Measurements from ENCODE around the gene IGSF23. TPM values are rescaled to one million over a fixed set of nuclear protein-coding genes. Genes with fewer than 3 reads are reported as not detected.

The IGSF23 gene
- total RNA-seq, 2 experiments from 2014 or later = not detected

DNA sequence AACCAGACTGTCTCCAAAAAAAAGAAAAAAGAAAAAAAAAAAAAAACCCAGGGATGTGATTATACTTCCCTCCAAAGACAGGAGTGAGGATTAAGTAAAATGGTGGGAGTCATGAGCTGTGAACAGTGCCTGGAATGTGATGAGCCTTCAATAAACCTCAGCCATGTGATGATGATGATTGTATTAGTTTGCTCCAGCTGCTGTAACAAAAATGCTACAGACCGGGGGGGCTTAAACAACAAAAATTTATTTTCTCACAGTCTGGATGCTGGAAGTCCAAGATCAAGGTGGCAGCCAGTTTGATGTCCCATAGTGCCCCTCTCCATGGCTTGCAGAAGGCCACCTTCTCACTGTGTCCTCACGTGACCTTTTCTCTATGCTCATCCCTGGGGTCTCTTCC is 21.4 kb downstream of the IGSF23 start:
- Mint-ChIP-seq H3K4me3 (no peak overlapping the region), H3K27me3 (ENCODE audit: low read depth) (peaks cover 7% of the 10 kb centered on the region), H3K36me3 (ENCODE audit: low read depth) (no peaks in the 10 kb centered on the region), H3K27ac (no peak overlapping the region), H3K9me3 (ENCODE audit: insufficient read depth) (no peaks in the 10 kb centered on the region), H3K4me1 (ENCODE audit: low read depth) (no peaks in the 10 kb centered on the region)
- ChIA-PET CTCF (interaction anchor here (1.1 kb wide), 1 partner anchor 19 kb away, joined by 3 read pairs; no protein-coding TSS in a partner anchor), POLR2A (no interaction called here)
- DNase-seq (no peak), ATAC-seq (no peak)

GRCh38 chr19:44635581-44636438 is 22.4 kb downstream of the IGSF23 start:
- H3K4me1 Mint-ChIP-seq (ENCODE audit: low read depth) = no peaks in the 10 kb centered on the region
- CTCF ChIA-PET = no interaction called here
- peaks cover 7% of the 10 kb centered on the region for H3K27me3 Mint-ChIP-seq (ENCODE audit: low read depth)
- DNase-seq = no peak
- H3K27ac Mint-ChIP-seq = no peak overlapping the region
- no peak overlapping the region for H3K4me3 Mint-ChIP-seq
- ATAC-seq = no peak
- H3K36me3 Mint-ChIP-seq (ENCODE audit: low read depth) = no peaks in the 10 kb centered on the region
- POLR2A ChIA-PET = no interaction called here
- H3K9me3 Mint-ChIP-seq (ENCODE audit: insufficient read depth) = no peaks in the 10 kb centered on the region

GRCh38 chr19:44636439-44637389 is 23.4 kb downstream of the IGSF23 start:
- Mint-ChIP-seq H3K27me3 (ENCODE audit: low read depth) (peaks cover 12% of the 10 kb centered on the region), H3K36me3 (ENCODE audit: low read depth) (no peaks in the 10 kb centered on the region), H3K9me3 (ENCODE audit: insufficient read depth) (no peaks in the 10 kb centered on the region), H3K4me1 (ENCODE audit: low read depth) (no peaks in the 10 kb centered on the region), H3K4me3 (no peak overlapping the region), H3K27ac (no peak overlapping the region)
- POLR2A ChIA-PET = no interaction called here
- ATAC-seq (no peak), DNase-seq (no peak)
- CTCF ChIA-PET = no interaction called here

DNA sequence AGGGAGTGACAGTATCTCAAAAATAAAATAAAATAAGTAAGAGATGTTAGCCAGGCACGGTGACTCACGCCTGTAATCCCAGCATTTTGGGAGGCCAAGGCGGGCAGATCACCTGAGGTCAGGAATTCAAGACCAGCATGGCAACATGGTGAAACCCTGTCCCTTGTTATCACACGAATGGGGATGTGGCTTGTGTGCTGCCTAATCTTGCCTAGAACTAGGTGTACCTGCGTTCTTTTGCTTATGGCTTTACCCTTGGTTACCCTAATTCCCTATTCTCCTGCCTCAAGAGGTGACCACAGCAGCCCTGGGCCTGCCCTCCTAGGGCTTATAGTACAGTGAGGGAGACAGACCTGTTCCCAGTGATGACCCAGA is 24.0 kb downstream of the IGSF23 start:
- CTCF ChIA-PET = no interaction called here
- no peaks in the 10 kb centered on the region for H3K36me3 Mint-ChIP-seq (ENCODE audit: low read depth)
- DNase-seq = no peak
- H3K4me3 Mint-ChIP-seq = no peak overlapping the region
- H3K27ac Mint-ChIP-seq = no peak overlapping the region
- ATAC-seq = no peak
- H3K27me3 Mint-ChIP-seq (ENCODE audit: low read depth) = peaks cover 15% of the 10 kb centered on the region
- POLR2A ChIA-PET = no interaction called here
- H3K9me3 Mint-ChIP-seq (ENCODE audit: insufficient read depth) = no peaks in the 10 kb centered on the region
- no peaks in the 10 kb centered on the region for H3K4me1 Mint-ChIP-seq (ENCODE audit: low read depth)

DNA sequence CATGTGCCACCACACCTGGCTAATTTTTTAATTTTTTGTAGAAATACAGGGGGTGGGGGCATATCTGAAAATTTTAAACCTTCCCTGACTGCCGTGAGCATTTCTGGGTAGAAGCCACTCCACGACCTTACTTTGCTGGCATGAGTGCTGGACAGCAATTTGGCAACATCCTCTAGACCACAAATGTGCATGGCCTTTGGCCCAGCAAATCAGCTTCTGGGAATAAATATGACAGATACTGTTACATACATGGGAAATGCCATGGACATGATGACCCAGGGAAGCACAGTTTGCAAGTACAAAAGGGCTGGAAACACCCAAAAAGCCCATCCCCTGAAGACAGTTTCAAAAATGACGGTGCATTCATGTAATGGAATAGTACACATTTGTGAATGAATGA is 27.2 kb downstream of the IGSF23 start:
- ChIA-PET CTCF (interaction anchor here (1.0 kb wide), 1 partner anchor 70 kb away, joined by 7 read pairs; no protein-coding TSS in a partner anchor), POLR2A (no interaction called here)
- Mint-ChIP-seq H3K36me3 (ENCODE audit: low read depth) (no peaks in the 10 kb centered on the region), H3K4me1 (ENCODE audit: low read depth) (peaks cover 1% of the 10 kb centered on the region), H3K27ac (no peak overlapping the region), H3K4me3 (no peak overlapping the region), H3K27me3 (ENCODE audit: low read depth) (peaks cover 14% of the 10 kb centered on the region), H3K9me3 (ENCODE audit: insufficient read depth) (no peaks in the 10 kb centered on the region)
- ATAC-seq (no peak), DNase-seq (no peak)

- H3K9me3 Mint-ChIP-seq (ENCODE audit: insufficient read depth) = no peaks in the 10 kb centered on the region
- no peak for DNase-seq
- CTCF ChIA-PET = interaction anchor here (1.5 kb wide), 1 partner anchor 71 kb away, joined by 7 read pairs; no protein-coding TSS in a partner anchor
Measured at GRCh38 chr19:44641501-44642265, 28.3 kb downstream of the IGSF23 start.

GRCh38 chr19:44642377-44642776 is 29.0 kb downstream of the IGSF23 start:
- DNase-seq (no peak), ATAC-seq (no peak)
- H3K36me3 Mint-ChIP-seq (ENCODE audit: low read depth) = no peaks in the 10 kb centered on the region
- H3K9me3 Mint-ChIP-seq (ENCODE audit: insufficient read depth) = no peaks in the 10 kb centered on the region
- H3K4me1 Mint-ChIP-seq (ENCODE audit: low read depth) = peaks cover 1% of the 10 kb centered on the region
- no peak overlapping the region for H3K27ac Mint-ChIP-seq
- CTCF ChIA-PET = interaction anchor here (1.5 kb wide), 1 partner anchor 71 kb away, joined by 7 read pairs; no protein-coding TSS in a partner anchor
- POLR2A ChIA-PET = no interaction called here
- no peak overlapping the region for H3K4me3 Mint-ChIP-seq
- H3K27me3 Mint-ChIP-seq (ENCODE audit: low read depth) = peaks cover 10% of the 10 kb centered on the region

More at GRCh38 chr19:44641501-44642265, 28.3 kb downstream of the IGSF23 start:
- H3K27ac Mint-ChIP-seq = no peak overlapping the region
- no peak overlapping the region for H3K4me3 Mint-ChIP-seq
- POLR2A ChIA-PET = no interaction called here
- H3K4me1 Mint-ChIP-seq (ENCODE audit: low read depth) = peaks cover 1% of the 10 kb centered on the region
- peaks cover 10% of the 10 kb centered on the region for H3K27me3 Mint-ChIP-seq (ENCODE audit: low read depth)
- H3K36me3 Mint-ChIP-seq (ENCODE audit: low read depth) = no peaks in the 10 kb centered on the region
- no peak for ATAC-seq

DNA sequence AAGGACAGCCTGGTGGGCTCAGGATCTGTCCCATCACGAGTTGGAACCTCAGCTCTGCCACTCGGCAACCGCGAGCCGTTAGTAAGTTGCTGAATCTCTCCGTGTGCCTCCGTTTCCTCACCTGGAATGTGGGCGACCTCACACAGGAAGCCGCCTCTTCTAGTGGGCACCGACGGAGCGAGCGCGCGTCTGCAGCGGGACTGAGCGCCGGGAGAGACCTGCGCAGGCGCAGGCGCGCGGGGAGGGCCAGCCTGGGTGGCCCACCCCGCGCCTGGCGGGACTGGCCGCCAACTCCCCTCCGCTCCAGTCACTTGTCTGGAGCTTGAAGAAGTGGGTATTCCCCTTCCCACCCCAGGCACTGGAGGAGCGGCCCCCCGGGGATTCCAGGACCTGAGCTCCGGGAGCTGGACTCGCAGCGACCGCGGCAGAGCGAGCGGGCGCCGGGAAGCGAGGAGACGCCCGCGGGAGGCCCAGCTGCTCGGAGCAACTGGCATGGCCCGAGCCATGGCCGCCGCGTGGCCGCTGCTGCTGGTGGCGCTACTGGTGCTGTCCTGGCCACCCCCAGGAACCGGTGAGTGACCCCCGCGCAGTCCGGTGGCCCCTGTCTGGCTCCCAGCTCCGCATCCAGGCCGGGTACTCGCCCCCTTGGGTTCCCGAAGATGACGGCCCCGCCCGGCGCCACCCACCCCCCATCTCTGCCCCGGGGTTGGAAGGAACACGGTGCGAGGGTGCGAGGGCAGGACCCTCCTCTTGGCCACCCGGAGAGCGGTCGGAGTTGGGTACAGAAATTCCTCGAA is 30.4 kb downstream of the IGSF23 start, which contains the start of gene PVR:
Gene PVR, plus strand, starts transcription at position 306 of the 797 bp plus-strand sequence. Its CDS starts 187 bp downstream, at position 493.
- DNase-seq (peak; percentile 50), ATAC-seq (peak; percentile 80)
- POLR2A ChIA-PET = interaction anchor here (0.9 kb wide), 1 partner anchor 311 kb away, joined by 3 read pairs; the partner anchor contains the start of gene CLPTM1
- Mint-ChIP-seq H3K9me3 (ENCODE audit: insufficient read depth) (no peaks in the 10 kb centered on the region), H3K27me3 (ENCODE audit: low read depth) (peaks cover 10% of the 10 kb centered on the region), H3K4me1 (ENCODE audit: low read depth) (peaks cover 1% of the 10 kb centered on the region), H3K36me3 (ENCODE audit: low read depth) (no peaks in the 10 kb centered on the region), H3K27ac (no peak within 1 kb of the TSS), H3K4me3 (peak within 1 kb of the TSS; percentile 82)
- CTCF ChIA-PET = interaction anchor here (0.6 to 2.3 kb wide), 8 partner anchors 11 to 141 kb away, joined by 3 to 6 read pairs (median 3); no protein-coding TSS in a partner anchor

DNA sequence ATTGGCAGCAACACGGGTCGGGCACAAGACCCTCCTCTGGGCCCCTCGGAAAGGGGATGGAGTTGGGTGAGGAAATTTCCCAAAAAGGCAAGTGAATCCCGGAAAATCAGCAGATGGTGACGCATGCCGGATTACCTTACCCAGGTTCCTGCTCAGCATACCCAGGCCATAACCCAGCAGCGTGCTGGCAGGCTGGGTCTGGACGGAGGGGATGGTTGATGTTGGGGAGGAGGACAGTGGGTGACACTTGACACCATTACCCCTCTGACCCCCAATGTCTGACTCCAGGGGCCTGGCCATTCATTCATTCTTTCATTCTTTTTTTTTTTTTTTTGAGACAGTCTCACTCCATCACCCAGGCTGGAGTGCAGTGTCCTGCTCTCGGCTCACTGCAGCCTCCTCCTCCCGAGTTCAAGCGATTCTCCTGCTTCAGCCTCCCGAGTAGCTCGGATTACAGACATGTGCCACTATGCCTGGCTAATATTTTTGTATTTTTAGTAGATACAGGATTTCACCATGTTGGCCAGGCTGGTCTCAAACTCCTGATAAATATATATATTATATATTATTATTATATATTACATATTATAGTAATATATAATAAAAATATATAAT is 31.1 kb downstream of the IGSF23 start:
- Mint-ChIP-seq H3K4me3 (peak overlapping the region; percentile 82), H3K27me3 (ENCODE audit: low read depth) (peaks cover 10% of the 10 kb centered on the region), H3K9me3 (ENCODE audit: insufficient read depth) (no peaks in the 10 kb centered on the region), H3K36me3 (ENCODE audit: low read depth) (no peaks in the 10 kb centered on the region), H3K4me1 (ENCODE audit: low read depth) (peaks cover 1% of the 10 kb centered on the region), H3K27ac (no peak overlapping the region)
- ChIA-PET POLR2A (interaction anchor here (0.9 kb wide), 1 partner anchor 310 kb away, joined by 3 read pairs; the partner anchor contains the start of gene CLPTM1), CTCF (interaction anchor here (1.1 to 2.3 kb wide), 6 partner anchors 10 to 140 kb away, joined by 3 to 6 read pairs (median 4); no protein-coding TSS in a partner anchor)
- ATAC-seq (peak; percentile 45), DNase-seq (no peak)

GRCh38 chr19:44645407-44646048 is 32.2 kb downstream of the IGSF23 start:
- Mint-ChIP-seq H3K36me3 (ENCODE audit: low read depth) (no peaks in the 10 kb centered on the region), H3K9me3 (ENCODE audit: insufficient read depth) (no peaks in the 10 kb centered on the region), H3K27ac (no peak overlapping the region), H3K27me3 (ENCODE audit: low read depth) (peaks cover 10% of the 10 kb centered on the region), H3K4me1 (ENCODE audit: low read depth) (peaks cover 1% of the 10 kb centered on the region), H3K4me3 (no peak overlapping the region)
- DNase-seq (no peak), ATAC-seq (no peak)
- CTCF ChIA-PET = interaction anchor here (1.3 to 2.3 kb wide), 2 partner anchors 9 to 12 kb away, joined by 3 to 6 read pairs; no protein-coding TSS in a partner anchor
- POLR2A ChIA-PET = no interaction called here
